H1 (cell line): ENCODE results near the gene BIN1.

Source experiments
- ATF3 ChIP-seq: IDR thresholded peaks from 2 replicates; pipeline ENCODE4 v1.6.1; 2011; ENCODE audit warnings: low read depth, mild to moderate bottlenecking, low read length; ENCODE audit not compliant: insufficient read depth
- CTCF ChIP-seq, 3 experiments: IDR thresholded peaks; 1 replicate in 2 of 3; 2 replicates in 1 of 3; pipeline versions ENCODE4 v1.5.1 to v1.6.1; 2011; ENCODE audit warnings: low read length in 3 of 3, mild to moderate bottlenecking in 3 of 3, inconsistent platforms in 2 of 3, low read depth in 1 of 3, moderate library complexity in 1 of 3; ENCODE audit not compliant: insufficient read depth in 1 of 3; ENCODE audit errors: control extremely low read depth in 1 of 3
- EP300 ChIP-seq, 2 experiments: IDR thresholded peaks; 1 replicate in 1 of 2; 2 replicates in 1 of 2; pipeline ENCODE4 v1.6.1; 2011 to 2012; ENCODE audit warnings: low read depth in 2 of 2, low read length in 2 of 2, mild to moderate bottlenecking in 2 of 2, borderline replicate concordance in 1 of 2, inconsistent platforms in 1 of 2, moderate library complexity in 1 of 2
- GABPA ChIP-seq: IDR thresholded peaks from 2 replicates; pipeline ENCODE4 v1.6.1; 2011; ENCODE audit warnings: mild to moderate bottlenecking, low read length, moderate library complexity, borderline replicate concordance; ENCODE audit not compliant: insufficient read depth
- JUND ChIP-seq: IDR thresholded peaks from 2 replicates; pipeline ENCODE4 v1.6.1; 2011; ENCODE audit warnings: mild to moderate bottlenecking, improper control_type of control experiment, low read length
- KDM1A ChIP-seq: fragments of 200-600, 300-600 bp; sonication (generic); IDR thresholded peaks from 2 replicates; pipeline ENCODE4 v1.7.1; 2016; ENCODE audit warnings: mild to moderate bottlenecking, low read length, borderline replicate concordance
- KDM4A ChIP-seq: IDR thresholded peaks from one replicate; pipeline ENCODE4 v1.7.1; 2012; ENCODE audit warnings: low read depth, mild to moderate bottlenecking, moderate library complexity, low read length, inconsistent platforms; ENCODE audit not compliant: severe bottlenecking
- KDM5A ChIP-seq: fragments of 200-600 bp; IDR thresholded peaks from 2 replicates; pipeline ENCODE4 v1.7.1; 2012; ENCODE audit warnings: mild to moderate bottlenecking, low read length, inconsistent platforms, mixed read lengths
- POLR2A ChIP-seq, 2 experiments: IDR thresholded peaks; 1 replicate in 1 of 2; 2 replicates in 1 of 2; pipeline ENCODE4 v1.6.1; 2011; ENCODE audit warnings: low read depth in 2 of 2, low read length in 2 of 2, mild to moderate bottlenecking in 2 of 2; ENCODE audit errors: control extremely low read depth in 1 of 2
- RAD21 ChIP-seq, 2 experiments: IDR thresholded peaks in 1 of 2; conservative IDR thresholded peaks in 1 of 2; 2 replicates each; pipeline ENCODE4 v1.6.1; 2011; ENCODE audit warnings: low read depth in 2 of 2, low read length in 2 of 2, improper control_type of control experiment in 1 of 2, inconsistent platforms in 1 of 2, mild to moderate bottlenecking in 1 of 2, moderate library complexity in 1 of 2
- USF2 ChIP-seq: IDR thresholded peaks from 2 replicates; pipeline ENCODE4 v1.6.1; 2011; ENCODE audit warnings: low read length, improper control_type of control experiment

GRCh38 chr2:127149384-127149783, 42.4 kb upstream of the BIN1 start:
- TF ChIP-seq POLR2A (IDR thresholded peaks at IDR 0.05; ENCODE audit: control extremely low read depth in 1 of 2, low read depth in 2 of 2, low read length in 2 of 2) (no peak), KDM4A (no peak), JUND (no peak), RAD21 (IDR thresholded peaks at IDR 0.05 in 1 of 2, conservative IDR thresholded peaks at IDR 0.05 in 1 of 2; ENCODE audit: low read depth in 2 of 2, low read length in 2 of 2) (no peak), KDM1A (no peak), CTCF (IDR thresholded peaks at IDR 0.05; ENCODE audit: control extremely low read depth in 1 of 3, insufficient read depth in 1 of 3, low read depth in 1 of 3, low read length in 3 of 3) (no peak), EP300 (IDR thresholded peaks at IDR 0.05; ENCODE audit: borderline replicate concordance in 1 of 2, low read depth in 2 of 2, low read length in 2 of 2) (no peak), USF2 (no peak), ATF3 (no peak), GABPA (no peak), KDM5A (no peak)
